Renal cortical epithelial cell (primary cell): ENCODE results near the gene ITGB1. TPM values are rescaled to one million over a fixed set of nuclear protein-coding genes. Genes with fewer than 3 reads are reported as not detected.
"Not testable (repeated sequence)": the region's sequence is repeated elsewhere in the genome, so short reads cannot be mapped to it uniquely, and the experiment has no call there.

Source experiments
- DNase-seq: peaks from one replicate; pipeline ENCODE4 v3.0.0-alpha.2; 2011; ENCODE audit warnings: low read depth
- total RNA-seq: library from RNA; depleted of rRNA; stranded (reverse); fragments of >200 nt; gene quantifications from 2 replicates; pipeline ENCODE4 v1.2.3, GENCODE V29; 2014

The ITGB1 gene
- total RNA-seq: 1,646 and 3,148 TPM in 2 replicates

GRCh38 chr10:32958085-32959005, at the start of gene ITGB1:
TSS of gene ITGB1 (minus strand) at chr10:32958230. CDS start at chr10:32935558, 22,672 bp downstream.
- peak; percentile 74 for DNase-seq

DNA sequence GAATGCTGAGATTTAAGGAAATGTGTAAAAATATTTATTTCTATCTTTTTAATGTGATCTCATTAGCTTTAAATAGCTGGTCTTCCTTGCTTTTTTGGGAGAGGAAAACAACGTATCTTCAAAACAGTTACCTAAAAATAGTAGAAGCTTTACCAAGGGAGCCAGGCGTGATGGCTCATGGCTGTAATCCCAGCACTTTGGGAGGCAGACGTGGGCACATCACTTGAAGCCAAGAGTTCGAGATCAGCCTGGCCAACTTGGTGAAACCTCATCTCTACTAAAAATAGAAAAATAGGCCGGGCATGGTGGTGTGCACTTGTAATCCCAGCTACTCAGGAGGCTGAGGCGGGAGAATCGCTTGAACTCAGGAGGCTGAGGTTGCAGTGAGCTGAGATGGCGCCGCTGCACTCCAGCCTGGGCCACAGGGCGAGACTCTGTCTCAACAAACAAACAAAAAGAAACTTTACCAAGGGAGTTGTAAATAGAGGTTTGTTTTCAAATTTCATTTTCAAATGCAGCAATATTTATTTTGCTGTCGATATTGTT, 48.4 kb upstream of the ITGB1 start:
- DNase-seq: no peak

DNA sequence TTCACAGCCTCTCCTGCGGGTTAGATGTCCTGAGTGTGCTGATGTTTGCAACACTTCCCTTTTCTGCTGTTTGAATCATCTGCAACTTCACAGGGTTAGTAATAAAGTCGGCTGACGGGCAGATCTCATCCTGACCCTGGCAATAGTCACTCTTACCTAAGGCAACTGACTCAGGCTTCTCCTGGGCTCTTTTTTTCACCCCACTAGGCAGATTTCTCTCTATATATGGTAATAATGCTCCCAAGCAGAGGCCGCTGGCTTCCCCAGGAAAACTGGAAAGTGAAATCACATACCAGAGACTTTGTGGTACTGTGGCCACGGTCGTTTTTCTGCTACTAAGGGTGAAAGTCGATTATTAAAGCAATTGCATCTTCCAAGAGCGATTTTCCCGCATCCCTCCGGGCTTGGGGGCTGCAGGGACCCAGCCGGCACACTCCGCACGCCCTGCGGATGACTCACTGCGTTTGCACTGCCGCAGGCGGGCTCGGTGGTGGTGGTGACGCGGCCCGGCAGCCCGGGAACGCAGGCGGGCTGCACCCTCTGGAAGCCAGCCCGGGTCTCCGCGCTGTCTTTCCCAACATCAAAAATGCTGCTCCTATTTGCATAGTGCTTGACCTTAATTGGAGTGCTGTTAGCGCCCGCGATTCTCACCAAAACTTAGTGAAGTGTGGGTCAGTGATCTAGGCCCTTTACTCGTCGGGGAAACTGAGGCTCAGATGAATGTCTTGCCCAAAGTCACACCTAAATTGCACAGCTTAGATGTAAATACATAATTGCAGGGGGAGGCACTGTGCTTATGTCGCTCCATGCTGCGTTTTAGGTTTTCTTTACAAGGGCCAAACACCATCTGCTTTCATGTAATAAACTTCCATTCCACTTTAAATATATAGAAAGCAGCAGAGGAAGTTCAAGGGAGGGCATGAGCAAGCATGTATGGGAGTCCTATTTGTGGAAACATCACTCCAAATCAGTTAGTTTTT, 47.6 kb upstream of the ITGB1 start:
- peak; percentile 98 for DNase-seq

- DNase-seq: peak; percentile 76
These were observed 44.0 kb upstream of the ITGB1 start for GRCh38 chr10:33001908-33002492.

GRCh38 chr10:32998060-32998581, 40.1 kb upstream of the ITGB1 start:
- DNase-seq: not testable (repeated sequence)

DNA sequence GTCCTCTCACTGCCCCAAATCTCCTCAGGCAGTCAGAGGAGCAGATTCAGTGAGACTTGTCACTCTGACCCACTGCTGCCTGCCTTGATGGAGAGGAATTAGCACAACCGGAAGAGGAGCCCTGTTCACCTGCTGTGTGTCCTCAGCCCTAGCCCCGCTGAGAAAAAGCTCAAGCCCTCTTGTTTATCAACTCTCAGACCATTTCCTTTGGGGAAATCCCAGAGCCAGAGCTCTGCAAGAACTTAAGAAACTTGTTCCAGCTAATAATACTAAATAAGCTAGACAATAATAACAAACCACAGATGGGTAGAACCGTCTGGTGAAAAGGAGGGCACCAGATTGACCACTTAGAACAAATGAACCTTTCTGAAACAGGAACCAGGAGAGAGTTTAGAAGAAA, 37.7 kb upstream of the ITGB1 start:
- DNase-seq: no peak

GRCh38 chr10:32995066-32995622, 37.1 kb upstream of the ITGB1 start:
- DNase-seq: no peak

- DNase-seq: not testable (repeated sequence)
These were observed 36.6 kb upstream of the ITGB1 start for GRCh38 chr10:32994632-32995031.

DNA sequence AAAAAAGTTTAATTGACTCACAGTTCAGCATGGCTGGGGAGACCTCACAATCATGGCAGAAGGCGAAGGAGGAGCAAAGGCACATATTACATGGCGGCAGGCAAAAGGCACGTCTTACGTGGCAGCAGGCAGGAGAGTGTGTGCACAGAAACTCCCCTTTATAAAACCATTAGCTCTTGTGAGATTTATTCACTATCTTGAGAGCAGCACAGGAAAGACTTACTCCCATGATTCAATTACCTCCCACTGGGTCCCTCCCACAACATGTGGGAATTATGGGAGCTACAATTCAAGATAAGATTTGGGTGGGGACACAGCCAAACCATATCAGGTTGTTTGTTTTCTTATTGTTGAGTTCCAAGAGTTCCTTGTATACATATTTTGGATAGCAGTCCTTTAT, 34.3 kb upstream of the ITGB1 start:
- not testable (repeated sequence) for DNase-seq

DNA sequence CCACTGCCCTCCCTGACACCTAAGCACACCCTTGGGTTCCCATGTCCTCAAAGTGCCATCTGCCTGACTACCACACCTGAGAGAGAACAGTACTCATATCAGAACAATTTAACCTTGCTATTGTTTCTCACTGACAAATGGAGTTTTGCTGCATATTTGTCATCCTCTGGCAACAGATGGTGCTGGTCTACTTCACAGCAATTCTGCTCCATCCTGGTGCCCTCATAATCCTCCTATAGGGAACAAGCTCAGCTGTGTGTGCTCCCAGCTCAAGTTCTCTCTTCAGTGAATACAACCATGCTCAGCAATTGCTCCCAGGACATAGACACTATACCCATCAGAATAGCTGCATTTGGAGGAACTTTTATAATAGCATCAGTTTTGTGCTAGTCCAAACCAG, 32.8 kb upstream of the ITGB1 start:
- DNase-seq: no peak

- DNase-seq: peak; percentile 77
These were observed 30.6 kb upstream of the ITGB1 start for GRCh38 chr10:32988604-32989003.

GRCh38 chr10:32987172-32987571, 29.1 kb upstream of the ITGB1 start:
- no peak for DNase-seq

GRCh38 chr10:32985775-32986350, 27.8 kb upstream of the ITGB1 start:
- DNase-seq: peak; percentile 98

DNA sequence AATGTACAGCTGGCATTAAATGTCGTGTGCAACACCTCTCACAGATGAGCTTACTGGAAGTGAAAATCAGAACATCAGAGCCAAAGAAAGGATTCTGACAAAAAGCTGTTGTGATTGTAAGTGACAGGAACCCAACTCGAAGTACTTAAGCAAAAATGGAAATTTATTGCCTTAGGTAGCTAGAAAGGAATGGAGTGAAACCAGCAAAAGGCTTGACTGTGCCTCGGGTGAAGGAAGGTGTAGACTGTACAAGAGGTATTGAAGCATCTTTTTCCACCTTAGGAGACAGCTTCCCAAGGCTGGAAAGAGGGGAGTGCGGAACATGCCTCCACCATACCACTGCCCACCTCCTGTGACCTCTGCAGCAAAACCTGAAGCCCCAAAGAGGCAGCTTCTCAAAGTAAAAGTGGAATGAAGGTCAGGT, 27.3 kb upstream of the ITGB1 start:
- DNase-seq: no peak

GRCh38 chr10:32984003-32984600, 26.1 kb upstream of the ITGB1 start:
- no peak for DNase-seq

- DNase-seq: peak; percentile 95
These were observed 25.2 kb upstream of the ITGB1 start for GRCh38 chr10:32982911-32983909.

DNA sequence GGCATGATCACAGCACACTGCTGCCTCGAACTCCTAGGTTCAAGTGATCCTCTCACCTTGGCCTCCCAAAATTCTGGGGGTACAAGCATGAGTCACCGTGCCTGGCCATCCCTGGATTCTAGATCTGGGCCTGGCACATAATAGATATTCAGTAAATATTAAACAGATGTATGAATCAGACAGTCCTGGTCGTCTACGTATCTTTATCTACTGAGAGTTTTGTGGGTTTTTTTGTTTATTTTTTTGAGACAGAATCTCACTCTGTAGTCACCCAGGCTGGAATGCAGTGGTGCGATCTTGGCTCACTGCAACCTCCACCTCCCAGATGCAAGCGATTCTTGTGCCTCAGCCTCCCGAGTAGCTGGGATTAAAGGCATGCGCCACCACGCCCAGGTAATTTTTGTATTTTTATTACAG, 24.3 kb upstream of the ITGB1 start:
- DNase-seq: peak; percentile 86

GRCh38 chr10:32981760-32982159, 23.7 kb upstream of the ITGB1 start:
- peak; percentile 63 for DNase-seq
